HCT116 (cell line): Measurements from ENCODE around the gene SLC37A4. TPM values are rescaled to one million over a fixed set of nuclear protein-coding genes. Genes with fewer than 3 reads are reported as not detected.
A peak's percentile ranks its signal among the peaks of the same experiment; 100 is the strongest.

Source experiments
- ATAC-seq: fragments of 200-7000 bp; cut with Tn5 transposase; 2 replicates; pipeline ENCODE4 v1.9.1; 2020; ENCODE audit warnings: mild to moderate bottlenecking, moderate library complexity
- BruUV-seq: library from RNA; stranded (reverse); fragments of 400-500 nt; replicated peaks from 2 replicates; lab custom pipeline; 2021; lab: Mats Ljungman, UMichigan
- CTCF ChIA-PET: fragments of 300-600 bp; sonication (Branson Sonifier 250); formaldehyde crosslinking; loops from one replicate; lab custom pipeline; 2021; ENCODE audit warnings: antibody characterized with exemption; lab: Charles Lee
- POLR2A ChIA-PET: fragments of 300-600, 350-600 bp; sonication (Branson Sonifier 250); formaldehyde crosslinking; loops from one replicate; lab custom pipeline; 2021; ENCODE audit warnings: antibody characterized with exemption; lab: Charles Lee
- RAD21 ChIA-PET, 2 experiments: fragments of 300-600 bp; sonication (Branson Sonifier 250); formaldehyde crosslinking; loops; one replicate each; lab custom pipeline; 2023; ENCODE audit warnings: low total read pairs in 2 of 2; ENCODE audit not compliant: uncharacterized antibody in 2 of 2, unreplicated experiment in 2 of 2, low non-redundant PET in 1 of 2; lab: Charles Lee
- DNase-seq: peaks from one replicate; pipeline ENCODE4 v3.0.0-alpha.2; 2010; ENCODE audit warnings: low read depth, low spot score
- H2AFZ ChIP-seq: fragments of 200-600 bp; shearing (Covaris generic), sonication (generic); 2 replicates; pipeline ENCODE4 v1.6.1; 2017; ENCODE audit warnings: low read depth, mixed run types, mixed read lengths, antibody characterized with exemption, low read length; ENCODE audit not compliant: poor library complexity, severe bottlenecking
- H3K27ac ChIP-seq: 2 replicates; pipeline ENCODE4 v1.5.1; 2012; ENCODE audit warnings: low read depth, low read length
- H3K27me3 ChIP-seq: fragments of 200-600 bp; sonication (generic); 2 replicates; pipeline ENCODE4 v1.6.1; 2016; ENCODE audit warnings: mixed run types, low read length, mixed read lengths; ENCODE audit not compliant: insufficient read depth
- H3K36me3 ChIP-seq, 2 experiments: fragments of 200-500 bp in 1 of 2; fragments of 200-600 bp in 1 of 2; sonication (Bioruptor generic) in 1 of 2; sonication (generic) in 1 of 2; 2 replicates each; pipeline versions ENCODE4 v1.5.1 to v1.6.1; 2014 to 2016; ENCODE audit warnings: low read length in 2 of 2, inconsistent platforms in 1 of 2, mixed read lengths in 1 of 2, mixed run types in 1 of 2; ENCODE audit not compliant: insufficient read depth in 2 of 2, control insufficient read depth in 1 of 2
- H3K4me1 ChIP-seq, 2 experiments: fragments of 200-600 bp in 1 of 2; sonication (generic) in 1 of 2; 2 replicates each; pipeline versions ENCODE4 v1.5.1 to v1.6.1; 2012 to 2017; ENCODE audit warnings: low read length in 2 of 2, inconsistent platforms in 1 of 2, mild to moderate bottlenecking in 1 of 2, mixed read lengths in 1 of 2, mixed run types in 1 of 2, moderate library complexity in 1 of 2; ENCODE audit not compliant: insufficient read depth in 2 of 2, control insufficient read depth in 1 of 2
- H3K4me2 ChIP-seq: fragments of 200-600 bp; sonication (generic); 2 replicates; pipeline ENCODE4 v1.6.1; 2017; ENCODE audit warnings: mixed run types, low read length, mixed read lengths
- H3K4me3 ChIP-seq, 2 experiments: fragments of 200-600 bp in 1 of 2; sonication (generic) in 1 of 2; replicated peaks in 1 of 2; 2 replicates each; pipeline ENCODE4 v1.5.1; 2011 to 2016; ENCODE audit warnings: low read length in 2 of 2, control low read depth in 1 of 2, low read depth in 1 of 2, mild to moderate bottlenecking in 1 of 2, mixed read lengths in 1 of 2, mixed run types in 1 of 2
- H3K79me2 ChIP-seq: fragments of 200-600 bp; sonication (generic); 2 replicates; pipeline ENCODE4 v1.6.1; 2017; ENCODE audit warnings: mild to moderate bottlenecking, mixed run types, low read length, moderate library complexity, mixed read lengths; ENCODE audit not compliant: insufficient read depth
- H3K9ac ChIP-seq: fragments of 200-600 bp; sonication (generic); 2 replicates; pipeline ENCODE4 v1.6.1; 2016; ENCODE audit warnings: low read length, mixed read lengths
- H3K9me2 ChIP-seq: fragments of 200-600 bp; sonication (generic), shearing (Covaris generic); 2 replicates; pipeline ENCODE4 v1.6.1; 2017; ENCODE audit warnings: mixed run types, mild to moderate bottlenecking, moderate library complexity; ENCODE audit not compliant: insufficient read depth
- H3K9me3 ChIP-seq, 2 experiments: fragments of 200-500 bp in 1 of 2; fragments of 200-600 bp in 1 of 2; sonication (Bioruptor generic) in 1 of 2; sonication (generic) in 1 of 2; 2 replicates each; pipeline ENCODE4 v1.6.1; 2014 to 2017; ENCODE audit warnings: low read length in 2 of 2, mixed read lengths in 2 of 2, inconsistent platforms in 1 of 2, low read depth in 1 of 2, mild to moderate bottlenecking in 1 of 2, mixed run types in 1 of 2, moderate library complexity in 1 of 2; ENCODE audit not compliant: control insufficient read depth in 1 of 2, insufficient read depth in 1 of 2
- H4K20me1 ChIP-seq: fragments of 200-600 bp; sonication (generic), shearing (Covaris generic); 2 replicates; pipeline ENCODE4 v1.6.1; 2017; ENCODE audit warnings: mixed run types, mild to moderate bottlenecking, moderate library complexity; ENCODE audit not compliant: insufficient read depth
- EZH2 ChIP-seq: fragments of 200-600 bp; sonication (generic); IDR thresholded peaks from 2 replicates; pipeline ENCODE4 v1.6.1; 2017; ENCODE audit warnings: antibody characterized with exemption, mixed run types
- FOSL1 ChIP-seq: IDR thresholded peaks from 2 replicates; pipeline ENCODE4 v1.6.1; 2012; ENCODE audit warnings: low read depth
- POLR2A ChIP-seq: IDR thresholded peaks from 2 replicates; pipeline ENCODE4 v1.7.0; 2011; ENCODE audit warnings: borderline replicate concordance; ENCODE audit not compliant: insufficient read depth, insufficient read length; ENCODE audit errors: extremely low read depth
- SIN3A ChIP-seq: IDR thresholded peaks from 2 replicates; pipeline ENCODE4 v1.6.1; 2012; ENCODE audit warnings: low read depth
- SRF ChIP-seq: IDR thresholded peaks from 2 replicates; pipeline ENCODE4 v1.6.1; 2012; ENCODE audit warnings: low read depth
- YY1 ChIP-seq: IDR thresholded peaks from 2 replicates; pipeline ENCODE4 v1.6.1; 2011; ENCODE audit warnings: low read length, low read depth, moderate library complexity, mild to moderate bottlenecking; ENCODE audit not compliant: insufficient replicate concordance; ENCODE audit errors: extremely low read depth
- ZNF274 ChIP-seq: fragments of 200-500 bp; sonication (Bioruptor generic); IDR thresholded peaks from 2 replicates; pipeline ENCODE4 v1.6.1; 2014; ENCODE audit warnings: mild to moderate bottlenecking, low read depth, low read length, inconsistent platforms
- intact Hi-C: fragments of 100-400 bp; cut with micrococcal nuclease; formaldehyde crosslinking; loops from 2 replicates; pipeline ENCODE4 v1.10.0; 2022
- total RNA-seq: library from RNA; stranded (reverse); gene quantifications from one replicate; pipeline ENCODE4 v1.2.1, GENCODE V29; 2021; ENCODE audit not compliant: unreplicated experiment
- TF ChIP-seq, protein P1 (sequence below): IDR thresholded peaks from 2 replicates; pipeline ENCODE4 v1.6.1; 2012
- TF ChIP-seq, protein P2 (sequence below): IDR thresholded peaks from 2 replicates; pipeline ENCODE4 v1.6.1; 2012

SLC37A4 gene
- total RNA-seq, 1 experiment from 2014 or later = 49.8 TPM

DNA sequence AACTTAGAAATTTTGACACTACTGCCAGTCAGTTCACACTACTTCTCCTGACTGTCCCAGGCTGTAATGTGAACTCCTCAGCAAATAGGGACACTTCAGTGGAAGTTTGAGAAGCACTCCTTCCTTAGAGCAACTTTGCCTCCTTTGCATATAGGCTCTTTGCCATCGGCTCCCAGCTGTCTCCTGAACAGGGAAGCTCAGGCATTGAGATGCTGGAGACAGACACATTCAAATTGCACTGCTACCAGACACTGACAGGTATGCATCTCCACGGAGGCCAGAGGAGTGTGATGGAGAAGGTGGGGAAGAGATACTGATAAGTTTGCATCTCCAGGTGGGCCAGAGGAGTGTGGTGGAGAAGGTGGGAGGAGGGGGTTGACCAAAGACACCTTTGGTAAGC lies 10.7 kb downstream of the SLC37A4 start:
- H3K9me2 ChIP-seq = no peaks in the 10 kb centered on the region
- TF ChIP-seq SRF (no peak), POLR2A (no peak), SIN3A (no peak), ZNF274 (no peak), EZH2 (no peak), YY1 (no peak), FOSL1 (no peak)
- TF ChIP-seq, protein P1, sequence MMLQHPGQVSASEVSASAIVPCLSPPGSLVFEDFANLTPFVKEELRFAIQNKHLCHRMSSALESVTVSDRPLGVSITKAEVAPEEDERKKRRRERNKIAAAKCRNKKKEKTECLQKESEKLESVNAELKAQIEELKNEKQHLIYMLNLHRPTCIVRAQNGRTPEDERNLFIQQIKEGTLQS = no peak
- TF ChIP-seq, protein P2, sequence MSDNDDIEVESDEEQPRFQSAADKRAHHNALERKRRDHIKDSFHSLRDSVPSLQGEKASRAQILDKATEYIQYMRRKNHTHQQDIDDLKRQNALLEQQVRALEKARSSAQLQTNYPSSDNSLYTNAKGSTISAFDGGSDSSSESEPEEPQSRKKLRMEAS = no peak
- peaks cover 30 to 54% of the 10 kb centered on the region in 2 experiments for H3K36me3 ChIP-seq
- no peaks in the 10 kb centered on the region for H3K9me3 ChIP-seq
- no peak overlapping the region for H3K27ac ChIP-seq
- BruUV-seq = no TSS peak
- CTCF ChIA-PET = interaction anchor here (1.1 kb wide), 1 partner anchor 11 kb away, joined by 3 read pairs; no protein-coding TSS in a partner anchor
- H2AFZ ChIP-seq = no peak overlapping the region
- POLR2A ChIA-PET = no interaction called here
- peaks cover 64% of the 10 kb centered on the region for H3K79me2 ChIP-seq
- no peaks in the 10 kb centered on the region for H3K27me3 ChIP-seq
- H4K20me1 ChIP-seq = no peaks in the 10 kb centered on the region
- peaks cover 18 to 40% of the 10 kb centered on the region in 2 experiments for H3K4me1 ChIP-seq
- DNase-seq = no peak
- ATAC-seq = no peak
- intact Hi-C loops = loop anchor here (2.0 to 5.0 kb wide), 2 partner anchors 83 to 108 kb away; no protein-coding TSS in a partner anchor
- H3K4me3 ChIP-seq = peak overlapping the region; percentile 72 to 91
- peak overlapping the region; percentile 70 for H3K4me2 ChIP-seq
- H3K9ac ChIP-seq = peak overlapping the region; percentile 99
- RAD21 ChIA-PET = no interaction called here
